SU-DHL-6 (cell line): ENCODE measurements around the gene DUS2.

ENCODE experiments used
- H2AFZ ChIP-seq: fragments of 200-600 bp; sonication (generic); 2 replicates; pipeline ENCODE4 v1.6.1; 2014; ENCODE audit warnings: low read depth, mild to moderate bottlenecking, moderate library complexity, mixed read lengths, antibody characterized with exemption, low read length; ENCODE audit not compliant: severe bottlenecking
- H3F3A ChIP-seq: fragments of 200-600 bp; shearing (Covaris generic); 2 replicates; pipeline ENCODE4 v1.6.0; 2016; ENCODE audit warnings: antibody characterized with exemption, mild to moderate bottlenecking; ENCODE audit not compliant: insufficient read depth
- H3K27ac ChIP-seq: fragments of 200-600 bp; sonication (generic); 2 replicates; pipeline ENCODE4 v1.5.1; 2016; ENCODE audit warnings: low read depth, mild to moderate bottlenecking, low read length, moderate library complexity, mixed read lengths
- H3K27me3 ChIP-seq: fragments of 200-600 bp; sonication (generic), shearing (Covaris generic); 2 replicates; pipeline ENCODE4 v1.6.0; 2014; ENCODE audit warnings: mild to moderate bottlenecking, low read length
- H3K36me3 ChIP-seq: fragments of 200-600 bp; sonication (generic); 2 replicates; pipeline ENCODE4 v1.6.1; 2014; ENCODE audit warnings: mild to moderate bottlenecking, low read length, mixed read lengths
- H3K4me2 ChIP-seq: fragments of 300-600, 200-600 bp; shearing (Covaris generic), sonication (generic); 2 replicates; pipeline ENCODE4 v1.6.0; 2014; ENCODE audit warnings: low read length, low read depth, mild to moderate bottlenecking; ENCODE audit not compliant: poor library complexity, severe bottlenecking
- H3K4me3 ChIP-seq: fragments of 200-600 bp; sonication (generic); 2 replicates; pipeline ENCODE4 v1.5.1; 2014; ENCODE audit warnings: antibody characterized with exemption, low read length, mild to moderate bottlenecking, mixed read lengths; ENCODE audit not compliant: insufficient read depth, poor library complexity, severe bottlenecking
- H3K79me2 ChIP-seq: fragments of 200-600 bp; sonication (generic); 2 replicates; pipeline ENCODE4 v1.6.1; 2014; ENCODE audit warnings: mild to moderate bottlenecking, low read length, moderate library complexity; ENCODE audit not compliant: insufficient read depth
- H3K9ac ChIP-seq: fragments of 200-600 bp; sonication (generic); 2 replicates; pipeline ENCODE4 v1.7.0; 2014; ENCODE audit warnings: mild to moderate bottlenecking, low read length
- H3K9me2 ChIP-seq: fragments of 200-600 bp; sonication (generic); replicated peaks from 2 replicates; pipeline ENCODE4 v1.6.1; 2014; ENCODE audit warnings: low read length; ENCODE audit not compliant: insufficient read depth
- H3K9me3 ChIP-seq: fragments of 200-600 bp; sonication (generic); 2 replicates; pipeline ENCODE4 v1.6.1; 2014; ENCODE audit warnings: low read length, mixed read lengths; ENCODE audit not compliant: insufficient read depth
- H4K20me1 ChIP-seq: fragments of 200-600 bp; sonication (generic); 2 replicates; pipeline ENCODE4 v1.6.1; 2014; ENCODE audit warnings: low read depth, mild to moderate bottlenecking, antibody characterized with exemption, low read length, moderate library complexity, mixed read lengths
- CTCF ChIP-seq: fragments of 200-600 bp; sonication (generic); IDR thresholded peaks from one replicate; pipeline ENCODE4 v1.5.1; 2017; ENCODE audit warnings: antibody characterized with exemption, mild to moderate bottlenecking, low read length, moderate library complexity; ENCODE audit not compliant: insufficient read depth, poor library complexity, severe bottlenecking
- EZH2phosphoT487 ChIP-seq: fragments of 200-600 bp; sonication (generic), shearing (Covaris generic); conservative IDR thresholded peaks from 2 replicates; pipeline ENCODE4 v1.6.1; 2018; ENCODE audit warnings: mild to moderate bottlenecking, antibody characterized with exemption, low read length, moderate library complexity, mixed read lengths

Gene DUS2

GRCh38 chr16:68000450-68000849, 22.6 kb upstream of the DUS2 start:
- TF ChIP-seq CTCF, result no peak
- H3K9ac ChIP-seq, result no peak overlapping the region
- H3K4me3 ChIP-seq, result no peak overlapping the region
- no peak overlapping the region for H3K27ac ChIP-seq
- H2AFZ ChIP-seq, result peak overlapping the region; percentile 69
- H3K9me2 ChIP-seq, result no peaks in the 10 kb centered on the region
- H4K20me1 ChIP-seq, result no peaks in the 10 kb centered on the region
- no peaks in the 10 kb centered on the region for H3F3A ChIP-seq
- H3K36me3 ChIP-seq, result no peaks in the 10 kb centered on the region
- H3K79me2 ChIP-seq, result no peaks in the 10 kb centered on the region
- H3K27me3 ChIP-seq, result no peaks in the 10 kb centered on the region
- H3K4me2 ChIP-seq, result no peak overlapping the region
- H3K9me3 ChIP-seq, result no peaks in the 10 kb centered on the region

- H2AFZ ChIP-seq, result no peak overlapping the region
- H3K36me3 ChIP-seq, result no peaks in the 10 kb centered on the region
- H3K4me2 ChIP-seq, result no peak overlapping the region
- H3K9me3 ChIP-seq, result no peaks in the 10 kb centered on the region
- H3K9ac ChIP-seq, result no peak overlapping the region
- no peaks in the 10 kb centered on the region for H3K9me2 ChIP-seq
- H3K27me3 ChIP-seq, result no peaks in the 10 kb centered on the region
- H3K27ac ChIP-seq, result no peak overlapping the region
- H4K20me1 ChIP-seq, result no peaks in the 10 kb centered on the region
- no peaks in the 10 kb centered on the region for H3K79me2 ChIP-seq
- no peak for TF ChIP-seq CTCF
- no peak for TF ChIP-seq EZH2phosphoT487
- H3F3A ChIP-seq, result no peaks in the 10 kb centered on the region
- no peak overlapping the region for H3K4me3 ChIP-seq
These were observed 20.1 kb upstream of the DUS2 start for GRCh38 chr16:68003031-68003430.

- Histone ChIP-seq H3K9ac (no peak overlapping the region), H3K9me3 (no peaks in the 10 kb centered on the region), H3K27ac (no peak overlapping the region), H4K20me1 (no peaks in the 10 kb centered on the region), H3K4me3 (no peak overlapping the region), H3K4me2 (no peak overlapping the region), H3K36me3 (no peaks in the 10 kb centered on the region), H3K9me2 (no peaks in the 10 kb centered on the region), H2AFZ (no peak overlapping the region), H3K27me3 (no peaks in the 10 kb centered on the region), H3K79me2 (no peaks in the 10 kb centered on the region), H3F3A (no peaks in the 10 kb centered on the region)
- no peak for TF ChIP-seq CTCF
- no peak for TF ChIP-seq EZH2phosphoT487
These were observed 17.9 kb upstream of the DUS2 start for GRCh38 chr16:68005211-68005610.

GRCh38 chr16:68005786-68006286, 17.2 kb upstream of the DUS2 start:
- Histone ChIP-seq H3K4me3 (no peak overlapping the region), H3K9ac (no peak overlapping the region), H3K79me2 (no peaks in the 10 kb centered on the region), H3K27ac (no peak overlapping the region; the same call in 1 of the 2 replicates), H4K20me1 (no peaks in the 10 kb centered on the region), H3K9me2 (no peaks in the 10 kb centered on the region), H3K36me3 (no peaks in the 10 kb centered on the region), H3K4me2 (no peak overlapping the region), H3K9me3 (no peaks in the 10 kb centered on the region), H3F3A (no peaks in the 10 kb centered on the region), H3K27me3 (no peaks in the 10 kb centered on the region), H2AFZ (peak overlapping the region; percentile 71)
- TF ChIP-seq CTCF (no peak), EZH2phosphoT487 (no peak)
